ENCODE measurements around the gene KIF26B. TPM values are rescaled to one million over a fixed set of nuclear protein-coding genes. Genes with fewer than 3 reads are reported as not detected.
A peak's percentile ranks its signal among the peaks of the same experiment; 100 is the strongest.

Gene KIF26B
- total RNA-seq, 2 donors from 2014 or later: 0.83 to 1.3 TPM

DNA sequence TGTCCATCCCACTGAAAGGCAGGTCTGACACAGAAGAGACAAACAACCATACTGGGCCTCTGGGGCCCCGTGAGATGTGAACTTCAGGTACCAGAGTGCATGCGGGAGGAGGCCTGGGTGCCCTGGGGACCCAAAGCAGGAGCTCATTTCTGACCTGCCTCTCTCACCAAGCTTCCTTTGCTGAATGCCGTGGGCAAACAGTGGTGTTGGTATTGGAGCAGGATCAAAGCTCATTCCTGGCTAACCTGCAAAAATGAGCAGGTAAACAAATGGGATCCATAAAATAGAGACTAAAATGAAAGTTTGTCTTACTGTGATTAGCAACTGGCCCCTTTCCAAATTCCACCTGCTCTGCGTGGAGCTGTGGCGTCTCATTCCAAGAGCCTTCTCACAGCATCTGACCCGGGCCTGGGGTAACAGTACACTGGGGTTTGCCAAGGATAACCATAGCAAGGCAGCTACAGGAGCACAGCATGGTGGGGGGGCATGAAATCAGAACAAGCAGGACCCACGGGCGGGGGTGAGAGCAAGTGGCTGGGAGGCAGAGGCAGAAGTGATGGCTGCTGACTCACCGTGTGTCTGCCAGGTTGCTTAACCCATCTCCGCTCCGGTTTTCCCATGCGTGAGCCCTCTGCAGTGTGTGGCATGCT lies 103.6 kb downstream of the KIF26B start:
- no peak overlapping the region for H3K4me3 ChIP-seq
- TF ChIP-seq, protein P1, sequence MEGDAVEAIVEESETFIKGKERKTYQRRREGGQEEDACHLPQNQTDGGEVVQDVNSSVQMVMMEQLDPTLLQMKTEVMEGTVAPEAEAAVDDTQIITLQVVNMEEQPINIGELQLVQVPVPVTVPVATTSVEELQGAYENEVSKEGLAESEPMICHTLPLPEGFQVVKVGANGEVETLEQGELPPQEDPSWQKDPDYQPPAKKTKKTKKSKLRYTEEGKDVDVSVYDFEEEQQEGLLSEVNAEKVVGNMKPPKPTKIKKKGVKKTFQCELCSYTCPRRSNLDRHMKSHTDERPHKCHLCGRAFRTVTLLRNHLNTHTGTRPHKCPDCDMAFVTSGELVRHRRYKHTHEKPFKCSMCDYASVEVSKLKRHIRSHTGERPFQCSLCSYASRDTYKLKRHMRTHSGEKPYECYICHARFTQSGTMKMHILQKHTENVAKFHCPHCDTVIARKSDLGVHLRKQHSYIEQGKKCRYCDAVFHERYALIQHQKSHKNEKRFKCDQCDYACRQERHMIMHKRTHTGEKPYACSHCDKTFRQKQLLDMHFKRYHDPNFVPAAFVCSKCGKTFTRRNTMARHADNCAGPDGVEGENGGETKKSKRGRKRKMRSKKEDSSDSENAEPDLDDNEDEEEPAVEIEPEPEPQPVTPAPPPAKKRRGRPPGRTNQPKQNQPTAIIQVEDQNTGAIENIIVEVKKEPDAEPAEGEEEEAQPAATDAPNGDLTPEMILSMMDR (IDR thresholded peaks at IDR 0.05): no peak
- peak; percentile 43 for DNase-seq (ENCODE audit: low spot score)
- H3K27me3 ChIP-seq: no peaks in the 10 kb centered on the region
- no peak overlapping the region for H3K27ac ChIP-seq
- no peaks in the 10 kb centered on the region for H3K36me3 ChIP-seq
- H3K4me1 ChIP-seq: no peaks in the 10 kb centered on the region
- no peaks in the 10 kb centered on the region for H3K9me3 ChIP-seq

DNA sequence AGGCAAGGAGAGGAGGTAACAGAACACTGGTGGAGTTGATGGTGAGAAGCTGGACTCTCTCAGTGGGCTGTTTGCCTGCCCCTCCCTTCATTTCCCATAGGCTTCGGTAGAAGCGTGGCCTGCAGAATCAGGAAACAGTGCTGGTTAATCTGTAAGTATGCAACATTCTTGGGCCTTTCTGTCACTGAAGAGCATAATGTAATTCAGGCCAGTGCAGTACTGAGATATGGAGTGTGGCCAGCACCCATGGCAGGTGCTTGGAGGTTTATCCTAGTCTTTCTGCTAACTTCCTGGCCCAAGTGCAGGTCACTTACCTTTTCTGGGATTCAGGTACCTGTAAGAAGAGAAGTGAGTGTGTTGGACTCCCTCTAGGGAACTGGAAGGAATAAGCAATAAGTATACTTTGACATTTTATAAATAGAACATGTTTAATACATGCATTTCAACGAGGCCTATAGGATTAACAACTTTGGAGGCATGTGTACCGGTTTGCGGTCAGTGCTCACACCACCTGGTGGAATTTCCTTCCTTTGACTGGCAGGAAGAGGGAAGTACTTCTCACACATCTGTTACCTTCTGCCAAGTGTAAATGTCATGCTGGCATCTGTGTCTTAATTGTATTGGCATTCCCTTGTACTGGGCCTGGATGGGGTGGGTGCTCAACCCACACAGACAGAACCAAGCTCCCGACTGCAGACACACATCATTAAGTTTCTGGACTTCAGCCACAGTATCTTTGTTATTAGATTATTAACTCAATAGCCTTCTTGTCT lies 105.5 kb downstream of the KIF26B start:
- Histone ChIP-seq H3K4me3 (no peak overlapping the region), H3K4me1 (no peaks in the 10 kb centered on the region), H3K9me3 (no peaks in the 10 kb centered on the region), H3K27ac (no peak overlapping the region), H3K36me3 (no peaks in the 10 kb centered on the region), H3K27me3 (no peaks in the 10 kb centered on the region)
- peak; percentile 16 for DNase-seq (ENCODE audit: low spot score)
- TF ChIP-seq, protein P1 (IDR thresholded peaks at IDR 0.05): no peak

DNA sequence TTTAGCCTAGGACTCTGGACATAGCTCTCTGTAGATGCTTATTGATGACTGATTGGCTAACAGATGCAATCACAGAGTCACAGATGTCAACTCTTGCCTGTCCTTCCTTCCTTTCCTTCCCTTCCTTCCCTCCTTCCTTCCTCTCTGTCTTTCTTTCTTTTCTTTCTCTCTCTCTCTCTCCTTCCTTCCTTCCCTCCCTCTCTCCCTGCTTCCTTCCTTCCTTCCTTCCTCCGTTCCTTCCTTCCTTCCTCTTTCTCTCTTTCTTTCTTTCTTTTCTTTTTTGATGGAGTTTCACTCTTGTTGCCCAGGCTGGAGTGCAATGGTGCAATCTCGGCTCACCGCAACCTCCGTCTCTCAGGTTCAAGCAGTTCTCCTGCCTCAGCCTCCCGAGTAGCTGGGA lies 106.1 kb downstream of the KIF26B start:
- TF ChIP-seq, protein P1 (IDR thresholded peaks at IDR 0.05): no peak
- no peaks in the 10 kb centered on the region for H3K9me3 ChIP-seq
- no peak overlapping the region for H3K27ac ChIP-seq
- DNase-seq (ENCODE audit: low spot score): no peak
- no peaks in the 10 kb centered on the region for H3K36me3 ChIP-seq
- no peaks in the 10 kb centered on the region for H3K4me1 ChIP-seq
- H3K4me3 ChIP-seq: no peak overlapping the region
- no peaks in the 10 kb centered on the region for H3K27me3 ChIP-seq

DNA sequence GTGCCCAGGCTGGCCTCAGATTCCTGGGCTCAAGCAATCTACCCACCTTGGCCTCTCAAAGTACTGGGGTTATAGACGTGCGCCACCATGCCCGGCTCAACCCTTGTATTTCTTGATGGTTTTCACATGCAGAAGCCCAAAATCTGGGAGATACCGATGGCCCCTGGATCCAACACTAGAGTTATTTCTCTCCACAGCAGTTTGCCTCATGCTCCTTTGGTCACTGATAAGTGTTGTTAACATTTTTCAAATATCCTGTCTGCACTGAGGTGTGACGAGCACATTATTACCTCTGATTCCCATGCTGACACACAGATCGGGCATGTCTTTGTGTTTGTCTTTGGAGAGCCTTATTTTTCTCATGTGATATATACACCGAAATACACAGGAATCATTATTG lies 107.0 kb downstream of the KIF26B start:
- Histone ChIP-seq H3K36me3 (no peaks in the 10 kb centered on the region), H3K4me1 (no peaks in the 10 kb centered on the region), H3K4me3 (no peak overlapping the region), H3K27me3 (no peaks in the 10 kb centered on the region), H3K9me3 (no peaks in the 10 kb centered on the region), H3K27ac (no peak overlapping the region)
- TF ChIP-seq, protein P1 (IDR thresholded peaks at IDR 0.05): no peak
- peak; percentile 46 for DNase-seq (ENCODE audit: low spot score)

DNA sequence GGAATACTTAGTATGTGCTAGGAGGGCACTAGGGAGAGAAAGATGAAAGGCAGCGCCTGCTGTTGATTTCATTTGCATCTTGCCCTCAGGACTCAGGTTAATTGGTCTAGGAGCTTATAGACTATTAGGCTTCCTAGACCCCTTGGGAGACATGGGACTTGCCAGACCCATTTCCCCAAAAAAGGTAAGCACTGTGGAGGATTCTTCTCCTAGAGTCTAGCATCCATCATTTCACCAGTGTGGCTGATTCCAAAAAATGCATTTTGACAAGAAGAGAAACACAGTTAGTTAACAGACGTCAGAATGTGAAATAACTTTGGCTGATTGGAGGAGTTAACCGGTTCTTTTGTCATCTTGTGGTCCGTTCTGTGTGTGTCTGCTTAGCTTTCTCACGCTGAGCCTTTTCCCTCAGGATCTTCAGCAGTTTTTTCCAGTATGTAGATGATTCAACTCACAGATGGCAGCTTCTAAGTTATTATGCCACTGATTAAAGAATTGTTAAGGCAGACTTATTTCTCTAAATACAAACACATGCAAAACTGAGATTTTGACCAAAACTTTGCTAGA lies 108.8 kb downstream of the KIF26B start:
- Histone ChIP-seq H3K27me3 (no peaks in the 10 kb centered on the region), H3K9me3 (no peaks in the 10 kb centered on the region)

More for the DNA sequence above, 108.8 kb downstream of the KIF26B start:
- no peaks in the 10 kb centered on the region for H3K36me3 ChIP-seq
- no peak for DNase-seq (ENCODE audit: low spot score)
- no peaks in the 10 kb centered on the region for H3K4me1 ChIP-seq
- no peak overlapping the region for H3K4me3 ChIP-seq
- TF ChIP-seq, protein P1 (IDR thresholded peaks at IDR 0.05): no peak
- no peak overlapping the region for H3K27ac ChIP-seq
